Muscle layer of duodenum (tissue), 2 donors: Measurements from ENCODE around the gene TSPAN9.

ENCODE experiments used
- H3K27ac ChIP-seq: one replicate; pipeline ENCODE4 v1.7.0; 2013; ENCODE audit warnings: mild to moderate bottlenecking, low read length
- H3K27me3 ChIP-seq: one replicate; pipeline ENCODE4 v1.7.0; 2013; ENCODE audit warnings: low read depth, mild to moderate bottlenecking, control low read depth, low read length
- H3K36me3 ChIP-seq, 2 donors: one replicate each; pipeline ENCODE4 v1.7.0; 2013; ENCODE audit warnings: low read length in 2 of 2, control low read depth in 1 of 2, mild to moderate bottlenecking in 1 of 2; ENCODE audit not compliant: insufficient read depth in 2 of 2, control insufficient read depth in 1 of 2
- H3K4me1 ChIP-seq, 2 donors: one replicate each; pipeline ENCODE4 v1.7.0; 2013; ENCODE audit warnings: low read length in 2 of 2, mild to moderate bottlenecking in 2 of 2, control low read depth in 1 of 2, moderate library complexity in 1 of 2; ENCODE audit not compliant: insufficient read depth in 2 of 2, control insufficient read depth in 1 of 2
- H3K4me3 ChIP-seq, 2 donors: one replicate each; pipeline ENCODE4 v1.7.0; 2013; ENCODE audit warnings: low read length in 2 of 2, low read depth in 1 of 2, mild to moderate bottlenecking in 1 of 2
- H3K9me3 ChIP-seq, 2 donors: one replicate each; pipeline ENCODE4 v1.7.0; 2013; ENCODE audit warnings: low read length in 2 of 2, control low read depth in 1 of 2, mild to moderate bottlenecking in 1 of 2; ENCODE audit not compliant: control insufficient read depth in 1 of 2
- donor health status: healthy.

Gene TSPAN9

GRCh38 chr12:3279832-3280231 lies 202.7 kb downstream of the TSPAN9 start:
- H3K4me1 ChIP-seq, result peaks cover 0 to 7% of the 10 kb centered on the region in 2 donors
- no peaks in the 10 kb centered on the region for H3K27me3 ChIP-seq
- peaks cover 0 to 27% of the 10 kb centered on the region in 2 donors for H3K36me3 ChIP-seq
- no peak overlapping the region for H3K27ac ChIP-seq
- H3K4me3 ChIP-seq, result no peak overlapping the region
- H3K9me3 ChIP-seq, result no peaks in the 10 kb centered on the region

GRCh38 chr12:3280967-3281366 lies 203.8 kb downstream of the TSPAN9 start:
- H3K4me1 ChIP-seq, result no peaks in the 10 kb centered on the region
- H3K9me3 ChIP-seq, result no peaks in the 10 kb centered on the region
- H3K27ac ChIP-seq, result no peak overlapping the region
- H3K27me3 ChIP-seq, result no peaks in the 10 kb centered on the region
- no peak overlapping the region for H3K4me3 ChIP-seq
- H3K36me3 ChIP-seq, result peaks cover 0 to 27% of the 10 kb centered on the region in 2 donors

- Histone ChIP-seq H3K27me3 (no peaks in the 10 kb centered on the region), H3K4me3 (no peak overlapping the region), H3K36me3 (peaks cover 0 to 27% of the 10 kb centered on the region in 2 donors), H3K9me3 (no peaks in the 10 kb centered on the region), H3K27ac (no peak overlapping the region), H3K4me1 (no peaks in the 10 kb centered on the region)
Measured at GRCh38 chr12:3281588-3282383, 204.6 kb downstream of the TSPAN9 start.

- Histone ChIP-seq H3K27me3 (no peaks in the 10 kb centered on the region), H3K9me3 (no peaks in the 10 kb centered on the region), H3K27ac (no peak overlapping the region), H3K4me1 (no peaks in the 10 kb centered on the region), H3K36me3 (peaks cover 0 to 27% of the 10 kb centered on the region in 2 donors), H3K4me3 (no peak overlapping the region)
Measured at GRCh38 chr12:3282384-3282670, 205.1 kb downstream of the TSPAN9 start.

- H3K4me3 ChIP-seq, result no peak overlapping the region
- peaks cover 0 to 30% of the 10 kb centered on the region in 2 donors for H3K36me3 ChIP-seq
- H3K9me3 ChIP-seq, result no peaks in the 10 kb centered on the region
- H3K27ac ChIP-seq, result no peak overlapping the region
- H3K27me3 ChIP-seq, result no peaks in the 10 kb centered on the region
- H3K4me1 ChIP-seq, result no peaks in the 10 kb centered on the region
Measured at GRCh38 chr12:3283137-3283680, 206.0 kb downstream of the TSPAN9 start.

- Histone ChIP-seq H3K9me3 (no peaks in the 10 kb centered on the region), H3K27ac (no peak overlapping the region), H3K4me1 (no peaks in the 10 kb centered on the region), H3K36me3 (peaks cover 0 to 36% of the 10 kb centered on the region in 2 donors), H3K4me3 (no peak overlapping the region), H3K27me3 (no peaks in the 10 kb centered on the region)
Measured at GRCh38 chr12:3284405-3284804, 207.2 kb downstream of the TSPAN9 start.

GRCh38 chr12:3285570-3285969 lies 208.4 kb downstream of the TSPAN9 start:
- H3K4me1 ChIP-seq, result no peaks in the 10 kb centered on the region
- H3K36me3 ChIP-seq, result peaks cover 0 to 36% of the 10 kb centered on the region in 2 donors
- no peaks in the 10 kb centered on the region for H3K27me3 ChIP-seq
- H3K27ac ChIP-seq, result no peak overlapping the region
- no peaks in the 10 kb centered on the region for H3K9me3 ChIP-seq
- H3K4me3 ChIP-seq, result no peak overlapping the region

- Histone ChIP-seq H3K9me3 (no peaks in the 10 kb centered on the region), H3K27me3 (no peaks in the 10 kb centered on the region), H3K36me3 (peaks cover 0 to 16% of the 10 kb centered on the region in 2 donors), H3K4me3 (no peak overlapping the region), H3K27ac (no peak overlapping the region), H3K4me1 (no peaks in the 10 kb centered on the region)
Measured at GRCh38 chr12:3288690-3289089, 211.5 kb downstream of the TSPAN9 start.

GRCh38 chr12:3289702-3290101 lies 212.5 kb downstream of the TSPAN9 start:
- Histone ChIP-seq H3K36me3 (peaks cover 0 to 12% of the 10 kb centered on the region in 2 donors), H3K4me3 (no peak overlapping the region), H3K9me3 (no peaks in the 10 kb centered on the region), H3K27ac (no peak overlapping the region), H3K4me1 (peaks cover 0 to 5% of the 10 kb centered on the region in 2 donors), H3K27me3 (no peaks in the 10 kb centered on the region)

- Histone ChIP-seq H3K4me1 (peaks cover 0 to 5% of the 10 kb centered on the region in 2 donors), H3K36me3 (peaks cover 0 to 12% of the 10 kb centered on the region in 2 donors), H3K27me3 (no peaks in the 10 kb centered on the region), H3K9me3 (no peaks in the 10 kb centered on the region), H3K27ac (no peak overlapping the region), H3K4me3 (no peak overlapping the region)
Measured at GRCh38 chr12:3291939-3292338, 214.8 kb downstream of the TSPAN9 start.

- H3K4me3 ChIP-seq, result no peak overlapping the region
Measured at GRCh38 chr12:3292677-3293412, 215.7 kb downstream of the TSPAN9 start.

More at GRCh38 chr12:3292677-3293412, 215.7 kb downstream of the TSPAN9 start:
- Histone ChIP-seq H3K27ac (no peak overlapping the region), H3K4me1 (peaks cover 0 to 5% of the 10 kb centered on the region in 2 donors), H3K36me3 (peaks cover 0 to 12% of the 10 kb centered on the region in 2 donors), H3K27me3 (no peaks in the 10 kb centered on the region), H3K9me3 (no peaks in the 10 kb centered on the region)
